Measurements from ENCODE around the gene B4GALT5. TPM values are rescaled to one million over a fixed set of nuclear protein-coding genes. Genes with fewer than 3 reads are reported as not detected.

The B4GALT5 gene
- total and polyA plus RNA-seq, 10 donors: 3.9 to 79.0 (median 52.3) TPM

- TF ChIP-seq POLR2A (IDR thresholded peaks at IDR 0.05): no peak
- intact Hi-C loops (cut with DNase I; ENCODE audit: low total_unique reads): loop anchor here (10.0 kb wide), 1 partner anchor 268 kb away; no protein-coding TSS in a partner anchor
- Histone ChIP-seq H3K36me3 (no peaks in the 10 kb centered on the region), H3K27me3 (replicated peaks in 1 of 7) (peaks cover 0 to 21% (median 0%) of the 10 kb centered on the region in 7 donors), H3K9me3 (peaks cover 0 to 5% (median 0%) of the 10 kb centered on the region in 8 donors), H3K4me1 (no peaks in the 10 kb centered on the region), H3K4me3 (no peak overlapping the region), H3K27ac (no peak overlapping the region)
- 78 to 87% (median 87%) methylated on average over 9 of the region's 9 CpGs for WGBS, 5 donors
- DNase-seq: no peak
Observed at GRCh38 chr20:49602345-49603208, 111.1 kb downstream of the B4GALT5 start.

GRCh38 chr20:49601153-49601924 is 112.3 kb downstream of the B4GALT5 start:
- Histone ChIP-seq H3K27me3 (replicated peaks in 1 of 7) (peaks cover 0 to 11% (median 0%) of the 10 kb centered on the region in 7 donors), H3K9me3 (peaks cover 0 to 5% (median 0%) of the 10 kb centered on the region in 8 donors), H3K36me3 (no peaks in the 10 kb centered on the region), H3K27ac (no peak overlapping the region), H3K4me3 (no peak overlapping the region), H3K4me1 (peaks cover 0 to 7% (median 0%) of the 10 kb centered on the region in 6 donors)
- WGBS, 5 donors: 78 to 92% (median 85%) methylated on average over 5 of the region's 5 CpGs
- TF ChIP-seq POLR2A (IDR thresholded peaks at IDR 0.05): no peak
- no peak for TF ChIP-seq POLR2AphosphoS5 (IDR thresholded peaks at IDR 0.05)
- TF ChIP-seq CTCF (IDR thresholded peaks at IDR 0.05 in 8 of 11, conservative IDR thresholded peaks at IDR 0.05 in 3 of 11): no peak
- DNase-seq: no peak
- intact Hi-C loops (cut with DNase I; ENCODE audit: low total_unique reads): loop anchor here (10.0 kb wide), 1 partner anchor 267 kb away; no protein-coding TSS in a partner anchor

- H3K27ac ChIP-seq: no peak overlapping the region
- TF ChIP-seq POLR2A (IDR thresholded peaks at IDR 0.05) (no peak), CTCF (IDR thresholded peaks at IDR 0.05 in 8 of 11, conservative IDR thresholded peaks at IDR 0.05 in 3 of 11) (no peak), POLR2AphosphoS5 (IDR thresholded peaks at IDR 0.05) (no peak)
- H3K36me3 ChIP-seq: no peaks in the 10 kb centered on the region
- H3K4me1 ChIP-seq: peaks cover 0 to 23% (median 6%) of the 10 kb centered on the region in 6 donors
- peaks cover 0 to 5% (median 0%) of the 10 kb centered on the region in 8 donors for H3K9me3 ChIP-seq
- intact Hi-C loops (cut with DNase I; ENCODE audit: low total_unique reads): loop anchor here (10.0 kb wide), 1 partner anchor 265 kb away; no protein-coding TSS in a partner anchor
- H3K4me3 ChIP-seq: no peak overlapping the region
- no peak for DNase-seq
- H3K27me3 ChIP-seq (replicated peaks in 1 of 7): no peaks in the 10 kb centered on the region
- WGBS, 5 donors: 93 to 99% (median 96%) methylated on average over 4 of the region's 4 CpGs
Observed at GRCh38 chr20:49599746-49600113, 113.9 kb downstream of the B4GALT5 start.

GRCh38 chr20:49597825-49598395 is 115.8 kb downstream of the B4GALT5 start:
- WGBS, 5 donors: 88 to 99% (median 97%) methylated on average over 4 of the region's 4 CpGs
- TF ChIP-seq CTCF (IDR thresholded peaks at IDR 0.05 in 8 of 11, conservative IDR thresholded peaks at IDR 0.05 in 3 of 11): no peak
- TF ChIP-seq POLR2AphosphoS5 (IDR thresholded peaks at IDR 0.05): no peak
- no peak for TF ChIP-seq POLR2A (IDR thresholded peaks at IDR 0.05)
- Histone ChIP-seq H3K4me3 (no peak overlapping the region), H3K9me3 (peaks cover 0 to 5% (median 0%) of the 10 kb centered on the region in 8 donors), H3K27me3 (replicated peaks in 1 of 7) (no peaks in the 10 kb centered on the region), H3K4me1 (peaks cover 0 to 35% (median 18%) of the 10 kb centered on the region in 6 donors), H3K36me3 (no peaks in the 10 kb centered on the region), H3K27ac (no peak overlapping the region)
- no peak for DNase-seq
- intact Hi-C loops (cut with DNase I; ENCODE audit: low total_unique reads): no loop called here

Data from spleen (tissue), 11 donors.